Right lobe of liver (tissue), 4 donors: ENCODE data around the gene NR3C2.

Source experiments
- POLR2A ChIP-seq: fragments of 450-650 bp; IDR thresholded peaks from one replicate; pipeline ENCODE4 v1.6.1; 2017; ENCODE audit warnings: antibody characterized with exemption, mild to moderate bottlenecking
- TF ChIP-seq, protein P1 (sequence below), 4 donors: fragments of 200-600 bp in 3 of 4; fragments of 450-650 bp in 1 of 4; IDR thresholded peaks; one replicate each; pipeline versions ENCODE4 v1.5.1 to v1.8.0; 2016 to 2022; ENCODE audit warnings: antibody characterized with exemption in 4 of 4, mild to moderate bottlenecking in 2 of 4
- donor health status: DM: no; HTN: no; CAD: no.
- donor health status: DM: no; HTN: no; CAD: no.
- donor health status: DM: no; HTN: yes; CAD: no.

GRCh38 chr4:148124512-148124911 is 317.7 kb downstream of the NR3C2 start:
- no peak for TF ChIP-seq POLR2A
- TF ChIP-seq, protein P1, sequence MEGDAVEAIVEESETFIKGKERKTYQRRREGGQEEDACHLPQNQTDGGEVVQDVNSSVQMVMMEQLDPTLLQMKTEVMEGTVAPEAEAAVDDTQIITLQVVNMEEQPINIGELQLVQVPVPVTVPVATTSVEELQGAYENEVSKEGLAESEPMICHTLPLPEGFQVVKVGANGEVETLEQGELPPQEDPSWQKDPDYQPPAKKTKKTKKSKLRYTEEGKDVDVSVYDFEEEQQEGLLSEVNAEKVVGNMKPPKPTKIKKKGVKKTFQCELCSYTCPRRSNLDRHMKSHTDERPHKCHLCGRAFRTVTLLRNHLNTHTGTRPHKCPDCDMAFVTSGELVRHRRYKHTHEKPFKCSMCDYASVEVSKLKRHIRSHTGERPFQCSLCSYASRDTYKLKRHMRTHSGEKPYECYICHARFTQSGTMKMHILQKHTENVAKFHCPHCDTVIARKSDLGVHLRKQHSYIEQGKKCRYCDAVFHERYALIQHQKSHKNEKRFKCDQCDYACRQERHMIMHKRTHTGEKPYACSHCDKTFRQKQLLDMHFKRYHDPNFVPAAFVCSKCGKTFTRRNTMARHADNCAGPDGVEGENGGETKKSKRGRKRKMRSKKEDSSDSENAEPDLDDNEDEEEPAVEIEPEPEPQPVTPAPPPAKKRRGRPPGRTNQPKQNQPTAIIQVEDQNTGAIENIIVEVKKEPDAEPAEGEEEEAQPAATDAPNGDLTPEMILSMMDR (IDR thresholded peaks at IDR 0.05), result no peak
